ENCODE data around the gene PEF1. TPM values are rescaled to one million over a fixed set of nuclear protein-coding genes. Genes with fewer than 3 reads are reported as not detected.

The PEF1 gene
- total RNA-seq, 2 experiments from 2014 or later = 56.1 to 67.7 TPM

GRCh38 chr1:31668303-31668883, 23.7 kb upstream of the PEF1 start:
- H3K4me3 ChIP-seq (ENCODE audit: low read depth, low read length, poor library complexity, severe bottlenecking) = no peak overlapping the region
- no peaks in the 10 kb centered on the region for H3K79me2 ChIP-seq (ENCODE audit: insufficient read depth, low read depth, low read length)
- no peak for TF ChIP-seq EZH2phosphoT487 (IDR thresholded peaks at IDR 0.05; ENCODE audit: borderline replicate concordance, low read depth, low read length)
- no peak for TF ChIP-seq CTCF (conservative IDR thresholded peaks at IDR 0.05; ENCODE audit: low read length)
- no peak overlapping the region for H2AFZ ChIP-seq (ENCODE audit: low read length)
- no peaks in the 10 kb centered on the region for H3K9me2 ChIP-seq (ENCODE audit: insufficient read depth, low read length)
- no peaks in the 10 kb centered on the region for H3K9me3 ChIP-seq (ENCODE audit: low read length)
- CTCF ChIA-PET (ENCODE audit: unreplicated experiment) = no interaction called here
- no peaks in the 10 kb centered on the region for H3K36me3 ChIP-seq (ENCODE audit: insufficient read depth, low read length)
- H3K27ac ChIP-seq (ENCODE audit: low read depth, low read length, poor library complexity, severe bottlenecking) = no peak overlapping the region
- POLR2A ChIA-PET = interaction anchor here (0.6 kb wide), 1 partner anchor 1014 kb away, joined by 3 read pairs; no protein-coding TSS in a partner anchor
- no peak for DNase-seq (ENCODE audit: low spot score)
- BruUV-seq (replicated peaks) = no TSS peak
- no peaks in the 10 kb centered on the region for H3K4me1 ChIP-seq (ENCODE audit: insufficient read depth, low read length, poor library complexity, severe bottlenecking)
- H4K20me1 ChIP-seq (ENCODE audit: insufficient read depth, low read length) = no peaks in the 10 kb centered on the region
- intact Hi-C loops (cut with micrococcal nuclease; ENCODE audit: unreplicated experiment) = no loop called here
- H3K4me2 ChIP-seq (ENCODE audit: low read length) = no peak overlapping the region

GRCh38 chr1:31667065-31667785, 22.5 kb upstream of the PEF1 start:
- no peak overlapping the region for H2AFZ ChIP-seq (ENCODE audit: low read length)
- DNase-seq (ENCODE audit: low spot score) = no peak
- H3K4me1 ChIP-seq (ENCODE audit: insufficient read depth, low read length, poor library complexity, severe bottlenecking) = no peaks in the 10 kb centered on the region
- no peaks in the 10 kb centered on the region for H3K79me2 ChIP-seq (ENCODE audit: insufficient read depth, low read depth, low read length)
- H3K9me3 ChIP-seq (ENCODE audit: low read length) = no peaks in the 10 kb centered on the region
- ChIA-PET POLR2A (interaction anchor here (0.5 kb wide), 1 partner anchor 8 kb away, joined by 7 read pairs; no protein-coding TSS in a partner anchor), CTCF (ENCODE audit: unreplicated experiment) (interaction anchor here (0.9 kb wide), 1 partner anchor 78 kb away, joined by 4 read pairs; no protein-coding TSS in a partner anchor)
- intact Hi-C loops (cut with micrococcal nuclease; ENCODE audit: unreplicated experiment) = no loop called here
- no peak overlapping the region for H3K4me3 ChIP-seq (ENCODE audit: low read depth, low read length, poor library complexity, severe bottlenecking)
- H4K20me1 ChIP-seq (ENCODE audit: insufficient read depth, low read length) = no peaks in the 10 kb centered on the region
- BruUV-seq (replicated peaks) = no TSS peak
- H3K36me3 ChIP-seq (ENCODE audit: insufficient read depth, low read length) = no peaks in the 10 kb centered on the region
- no peak for TF ChIP-seq CTCF (conservative IDR thresholded peaks at IDR 0.05; ENCODE audit: low read length)
- TF ChIP-seq EZH2phosphoT487 (IDR thresholded peaks at IDR 0.05; ENCODE audit: borderline replicate concordance, low read depth, low read length) = no peak
- H3K27ac ChIP-seq (ENCODE audit: low read depth, low read length, poor library complexity, severe bottlenecking) = no peak overlapping the region
- no peaks in the 10 kb centered on the region for H3K9me2 ChIP-seq (ENCODE audit: insufficient read depth, low read length)
- H3K4me2 ChIP-seq (ENCODE audit: low read length) = no peak overlapping the region

All from OCI-LY7 (cell line).